Neural cell (in vitro differentiated cells): ENCODE data around the gene SHPK. TPM values are rescaled to one million over a fixed set of nuclear protein-coding genes. Genes with fewer than 3 reads are reported as not detected.

Experiments used
- H2AFZ ChIP-seq: fragments of 200-600, 300-800 bp; sonication (generic), shearing (Covaris generic); 2 replicates; pipeline ENCODE4 v1.6.0; 2014; ENCODE audit warnings: low read depth, mild to moderate bottlenecking, antibody characterized with exemption, low read length, moderate library complexity
- H3F3A ChIP-seq: fragments of 200-600 bp; shearing (Covaris generic); 2 replicates; pipeline ENCODE4 v1.6.1; 2016; ENCODE audit warnings: mild to moderate bottlenecking, moderate library complexity, mixed read lengths, antibody characterized with exemption, low read length; ENCODE audit not compliant: insufficient read depth, poor library complexity, severe bottlenecking
- H3K27ac ChIP-seq: fragments of 200-600, 300-800 bp; sonication (generic), shearing (Covaris generic); 2 replicates; pipeline ENCODE4 v1.5.1; 2014; ENCODE audit warnings: mild to moderate bottlenecking, low read length, moderate library complexity
- H3K27me3 ChIP-seq: fragments of 300-800, 200-600 bp; sonication (generic), shearing (Covaris generic); 2 replicates; pipeline ENCODE4 v1.6.0; 2014; ENCODE audit warnings: mild to moderate bottlenecking, low read depth, low read length, moderate library complexity; ENCODE audit not compliant: insufficient read depth
- H3K36me3 ChIP-seq: fragments of 300-800, 200-600 bp; sonication (generic), shearing (Covaris generic); 2 replicates; pipeline ENCODE4 v1.5.1; 2014; ENCODE audit warnings: mild to moderate bottlenecking, antibody characterized with exemption, low read length, moderate library complexity; ENCODE audit not compliant: insufficient read depth
- H3K4me2 ChIP-seq: fragments of 300-800, 200-600 bp; sonication (generic), shearing (Covaris generic); 2 replicates; pipeline ENCODE4 v1.6.0; 2014; ENCODE audit warnings: mild to moderate bottlenecking, low read length
- H3K4me3 ChIP-seq: fragments of 300-800, 200-600 bp; sonication (generic), shearing (Covaris generic); 2 replicates; pipeline ENCODE4 v1.5.1; 2014; ENCODE audit warnings: mild to moderate bottlenecking, low read length, moderate library complexity
- H3K79me2 ChIP-seq: fragments of 200-600 bp; shearing (Covaris generic); replicated peaks from 2 replicates; pipeline ENCODE4 v1.6.0; 2014; ENCODE audit warnings: mild to moderate bottlenecking, low read length, moderate library complexity; ENCODE audit not compliant: insufficient read depth
- H3K9ac ChIP-seq: fragments of 300-800, 200-600 bp; sonication (generic), shearing (Covaris generic); 2 replicates; pipeline ENCODE4 v1.6.1; 2016; ENCODE audit warnings: mild to moderate bottlenecking, low read length, mixed read lengths
- H3K9me2 ChIP-seq: fragments of 200-600 bp; shearing (Covaris generic); 2 replicates; pipeline ENCODE4 v1.6.1; 2016; ENCODE audit warnings: mild to moderate bottlenecking, low read length, mixed read lengths; ENCODE audit not compliant: insufficient read depth
- H3K9me3 ChIP-seq: fragments of 200-600, 300-800 bp; sonication (generic), shearing (Covaris generic); 2 replicates; pipeline ENCODE4 v1.6.1; 2016; ENCODE audit warnings: mild to moderate bottlenecking, mixed run types, low read length, moderate library complexity, mixed read lengths
- H4K20me1 ChIP-seq: fragments of 200-600 bp; shearing (Covaris generic); 2 replicates; pipeline ENCODE4 v1.6.1; 2016; ENCODE audit warnings: mild to moderate bottlenecking, mixed run types; ENCODE audit not compliant: insufficient read depth
- EP300 ChIP-seq: fragments of 450-650 bp; conservative IDR thresholded peaks from 2 replicates; pipeline ENCODE4 v1.6.1; 2014; ENCODE audit warnings: antibody characterized with exemption, mild to moderate bottlenecking, moderate library complexity; ENCODE audit not compliant: poor library complexity, severe bottlenecking
- EZH2 ChIP-seq: fragments of 200-600, 300-800 bp; shearing (Covaris generic), sonication (generic); IDR thresholded peaks from 2 replicates; pipeline ENCODE4 v1.6.1; 2014; ENCODE audit warnings: antibody characterized with exemption, low read length, borderline replicate concordance, mild to moderate bottlenecking; ENCODE audit not compliant: insufficient read depth, poor library complexity, severe bottlenecking
- MXI1 ChIP-seq: fragments of 450-650 bp; conservative IDR thresholded peaks from 2 replicates; pipeline ENCODE4 v1.6.1; 2014; ENCODE audit warnings: antibody characterized with exemption, mild to moderate bottlenecking; ENCODE audit not compliant: poor library complexity, severe bottlenecking
- POLR2AphosphoS5 ChIP-seq: IDR thresholded peaks from 2 replicates; pipeline ENCODE4 v1.6.1; 2012
- RAD21 ChIP-seq: fragments of 450-650 bp; conservative IDR thresholded peaks from 2 replicates; pipeline ENCODE4 v1.6.1; 2014; ENCODE audit warnings: antibody characterized with exemption, mild to moderate bottlenecking, moderate library complexity
- SMC3 ChIP-seq: fragments of 450-650 bp; conservative IDR thresholded peaks from 2 replicates; pipeline ENCODE4 v1.6.1; 2014; ENCODE audit warnings: antibody characterized with exemption, mild to moderate bottlenecking, moderate library complexity; ENCODE audit not compliant: poor library complexity
- TAF1 ChIP-seq: IDR thresholded peaks from 2 replicates; pipeline ENCODE4 v1.6.1; 2012; ENCODE audit warnings: low read depth
- polyA plus RNA-seq: library from polyadenylated mRNA; depleted of rRNA; stranded (reverse); fragments of >200 nt; gene quantifications from 2 replicates; pipeline ENCODE4 v1.2.3, GENCODE V29; 2014
- TF ChIP-seq, protein P1 (sequence below): IDR thresholded peaks from 2 replicates; pipeline ENCODE4 v1.6.1; 2012; ENCODE audit warnings: borderline replicate concordance
- TF ChIP-seq, protein P2 (sequence below): fragments of 450-650 bp; IDR thresholded peaks from 2 replicates; pipeline ENCODE4 v1.5.1; 2014; ENCODE audit warnings: antibody characterized with exemption, mild to moderate bottlenecking, moderate library complexity; ENCODE audit not compliant: poor library complexity, severe bottlenecking

Gene SHPK
- polyA plus RNA-seq, 1 donor from 2014 or later = 14.3 TPM

DNA sequence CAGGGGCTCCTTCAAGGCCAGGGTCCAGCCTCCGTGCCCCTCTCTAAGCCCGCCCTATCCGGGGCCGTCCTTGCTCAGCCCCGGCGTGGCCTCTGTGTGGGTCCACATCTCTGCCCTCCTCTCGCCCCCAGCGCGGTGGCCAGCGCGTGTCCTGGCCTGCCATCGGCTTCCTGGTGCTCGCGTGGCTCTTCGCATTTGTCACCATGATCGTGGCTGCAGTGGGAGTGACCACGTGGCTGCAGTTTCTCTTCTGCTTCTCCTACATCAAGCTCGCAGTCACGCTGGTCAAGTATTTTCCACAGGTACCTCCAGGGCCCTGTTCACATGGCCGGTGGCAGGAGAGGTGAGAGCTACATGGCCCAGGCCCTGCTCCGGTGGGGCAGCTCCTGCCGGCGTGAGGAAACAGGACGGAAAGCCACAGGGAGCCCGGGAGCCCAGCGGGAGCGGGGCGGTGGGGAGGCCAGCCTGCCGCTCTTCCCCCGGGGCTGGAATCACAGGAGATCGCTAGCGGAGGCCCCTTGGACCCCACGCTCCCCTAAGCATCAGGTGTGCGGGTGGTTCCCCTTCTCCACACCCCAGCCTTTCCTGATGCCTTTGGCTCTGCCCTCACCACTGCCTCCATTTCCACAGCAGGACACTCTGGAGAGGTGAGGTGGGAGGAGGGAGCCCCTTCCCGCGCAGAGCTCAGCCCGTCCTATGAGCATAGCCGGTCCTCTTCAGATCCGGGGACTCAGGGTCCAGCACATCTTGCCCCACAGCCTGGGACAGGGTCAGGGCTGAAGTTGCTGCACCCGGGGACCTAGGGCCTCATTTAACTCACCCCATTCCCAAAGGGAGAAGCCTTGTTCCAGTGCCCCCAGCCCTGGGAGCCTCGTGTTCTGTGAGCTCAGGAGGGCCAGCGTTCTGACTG lies 22.1 kb upstream of the SHPK start:
- H3K9me2 ChIP-seq = no peaks in the 10 kb centered on the region
- H3F3A ChIP-seq = no peaks in the 10 kb centered on the region
- H3K9me3 ChIP-seq = no peaks in the 10 kb centered on the region
- H3K9ac ChIP-seq = no peak overlapping the region
- H3K4me2 ChIP-seq = no peak overlapping the region
- no peak overlapping the region for H2AFZ ChIP-seq
- H3K36me3 ChIP-seq = no peaks in the 10 kb centered on the region
- H4K20me1 ChIP-seq = no peaks in the 10 kb centered on the region
- H3K27ac ChIP-seq = no peak overlapping the region
- H3K4me3 ChIP-seq = no peak overlapping the region
- H3K27me3 ChIP-seq = no peaks in the 10 kb centered on the region
- no peaks in the 10 kb centered on the region for H3K79me2 ChIP-seq
- TF ChIP-seq TAF1 (no peak), RAD21 (no peak), EP300 (no peak), EZH2 (no peak), POLR2AphosphoS5 (no peak), MXI1 (no peak), SMC3 (no peak)
- TF ChIP-seq, protein P1, sequence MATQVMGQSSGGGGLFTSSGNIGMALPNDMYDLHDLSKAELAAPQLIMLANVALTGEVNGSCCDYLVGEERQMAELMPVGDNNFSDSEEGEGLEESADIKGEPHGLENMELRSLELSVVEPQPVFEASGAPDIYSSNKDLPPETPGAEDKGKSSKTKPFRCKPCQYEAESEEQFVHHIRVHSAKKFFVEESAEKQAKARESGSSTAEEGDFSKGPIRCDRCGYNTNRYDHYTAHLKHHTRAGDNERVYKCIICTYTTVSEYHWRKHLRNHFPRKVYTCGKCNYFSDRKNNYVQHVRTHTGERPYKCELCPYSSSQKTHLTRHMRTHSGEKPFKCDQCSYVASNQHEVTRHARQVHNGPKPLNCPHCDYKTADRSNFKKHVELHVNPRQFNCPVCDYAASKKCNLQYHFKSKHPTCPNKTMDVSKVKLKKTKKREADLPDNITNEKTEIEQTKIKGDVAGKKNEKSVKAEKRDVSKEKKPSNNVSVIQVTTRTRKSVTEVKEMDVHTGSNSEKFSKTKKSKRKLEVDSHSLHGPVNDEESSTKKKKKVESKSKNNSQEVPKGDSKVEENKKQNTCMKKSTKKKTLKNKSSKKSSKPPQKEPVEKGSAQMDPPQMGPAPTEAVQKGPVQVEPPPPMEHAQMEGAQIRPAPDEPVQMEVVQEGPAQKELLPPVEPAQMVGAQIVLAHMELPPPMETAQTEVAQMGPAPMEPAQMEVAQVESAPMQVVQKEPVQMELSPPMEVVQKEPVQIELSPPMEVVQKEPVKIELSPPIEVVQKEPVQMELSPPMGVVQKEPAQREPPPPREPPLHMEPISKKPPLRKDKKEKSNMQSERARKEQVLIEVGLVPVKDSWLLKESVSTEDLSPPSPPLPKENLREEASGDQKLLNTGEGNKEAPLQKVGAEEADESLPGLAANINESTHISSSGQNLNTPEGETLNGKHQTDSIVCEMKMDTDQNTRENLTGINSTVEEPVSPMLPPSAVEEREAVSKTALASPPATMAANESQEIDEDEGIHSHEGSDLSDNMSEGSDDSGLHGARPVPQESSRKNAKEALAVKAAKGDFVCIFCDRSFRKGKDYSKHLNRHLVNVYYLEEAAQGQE = no peak
- TF ChIP-seq, protein P2, sequence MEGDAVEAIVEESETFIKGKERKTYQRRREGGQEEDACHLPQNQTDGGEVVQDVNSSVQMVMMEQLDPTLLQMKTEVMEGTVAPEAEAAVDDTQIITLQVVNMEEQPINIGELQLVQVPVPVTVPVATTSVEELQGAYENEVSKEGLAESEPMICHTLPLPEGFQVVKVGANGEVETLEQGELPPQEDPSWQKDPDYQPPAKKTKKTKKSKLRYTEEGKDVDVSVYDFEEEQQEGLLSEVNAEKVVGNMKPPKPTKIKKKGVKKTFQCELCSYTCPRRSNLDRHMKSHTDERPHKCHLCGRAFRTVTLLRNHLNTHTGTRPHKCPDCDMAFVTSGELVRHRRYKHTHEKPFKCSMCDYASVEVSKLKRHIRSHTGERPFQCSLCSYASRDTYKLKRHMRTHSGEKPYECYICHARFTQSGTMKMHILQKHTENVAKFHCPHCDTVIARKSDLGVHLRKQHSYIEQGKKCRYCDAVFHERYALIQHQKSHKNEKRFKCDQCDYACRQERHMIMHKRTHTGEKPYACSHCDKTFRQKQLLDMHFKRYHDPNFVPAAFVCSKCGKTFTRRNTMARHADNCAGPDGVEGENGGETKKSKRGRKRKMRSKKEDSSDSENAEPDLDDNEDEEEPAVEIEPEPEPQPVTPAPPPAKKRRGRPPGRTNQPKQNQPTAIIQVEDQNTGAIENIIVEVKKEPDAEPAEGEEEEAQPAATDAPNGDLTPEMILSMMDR = no peak

- H3F3A ChIP-seq = no peaks in the 10 kb centered on the region
- H3K36me3 ChIP-seq = no peaks in the 10 kb centered on the region
- no peaks in the 10 kb centered on the region for H3K27me3 ChIP-seq
- no peaks in the 10 kb centered on the region for H3K9me3 ChIP-seq
- H3K9ac ChIP-seq = no peak overlapping the region
- H3K4me3 ChIP-seq = no peak overlapping the region
- no peaks in the 10 kb centered on the region for H4K20me1 ChIP-seq
- no peaks in the 10 kb centered on the region for H3K79me2 ChIP-seq
- H3K9me2 ChIP-seq = no peaks in the 10 kb centered on the region
- H2AFZ ChIP-seq = no peak overlapping the region
- TF ChIP-seq RAD21 (no peak), MXI1 (no peak), SMC3 (no peak), EP300 (no peak), TAF1 (no peak), POLR2AphosphoS5 (no peak), EZH2 (no peak)
- TF ChIP-seq, protein P1 = no peak
- TF ChIP-seq, protein P2 = no peak
- H3K27ac ChIP-seq = no peak overlapping the region
- no peak overlapping the region for H3K4me2 ChIP-seq
Measured at GRCh38 chr17:3657588-3657869, 21.5 kb upstream of the SHPK start.
